ENCODE measurements around the gene BEX3. TPM values are rescaled to one million over a fixed set of nuclear protein-coding genes. Genes with fewer than 3 reads are reported as not detected.

Gene BEX3
- total RNA-seq, 3 donors from 2014 or later (not counting 1 experiment from before 2014, with no cell fraction given) = 1.0 to 2.8 (median 1.7) TPM

DNA sequence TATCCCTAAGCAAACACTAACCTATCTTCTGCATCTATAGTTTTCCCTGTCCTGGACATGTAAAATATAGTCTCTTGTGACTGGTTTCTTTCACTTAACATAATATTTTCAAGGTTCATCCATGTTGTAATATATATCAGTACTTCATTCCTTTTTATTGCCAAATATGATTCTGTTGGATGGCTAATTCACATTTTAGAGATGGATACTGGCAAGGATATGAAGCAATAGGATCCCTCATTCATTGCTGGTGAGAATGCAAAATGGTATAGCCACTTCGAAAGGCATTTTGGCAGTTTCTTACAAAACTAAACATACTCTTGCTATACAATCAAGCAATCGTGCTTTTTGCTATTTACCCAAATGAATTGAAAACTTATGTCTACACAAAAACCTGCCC lies 13.3 kb upstream of the BEX3 start:
- no peaks in the 10 kb centered on the region for H3K4me1 Mint-ChIP-seq
- DNase-seq (no peak), ATAC-seq (no peak)
- H3K4me3 ChIP-seq (ENCODE audit: low read length) = no peak overlapping the region
- no peak overlapping the region for H3K27ac ChIP-seq (ENCODE audit: low read length)
- TF ChIP-seq, protein P1, sequence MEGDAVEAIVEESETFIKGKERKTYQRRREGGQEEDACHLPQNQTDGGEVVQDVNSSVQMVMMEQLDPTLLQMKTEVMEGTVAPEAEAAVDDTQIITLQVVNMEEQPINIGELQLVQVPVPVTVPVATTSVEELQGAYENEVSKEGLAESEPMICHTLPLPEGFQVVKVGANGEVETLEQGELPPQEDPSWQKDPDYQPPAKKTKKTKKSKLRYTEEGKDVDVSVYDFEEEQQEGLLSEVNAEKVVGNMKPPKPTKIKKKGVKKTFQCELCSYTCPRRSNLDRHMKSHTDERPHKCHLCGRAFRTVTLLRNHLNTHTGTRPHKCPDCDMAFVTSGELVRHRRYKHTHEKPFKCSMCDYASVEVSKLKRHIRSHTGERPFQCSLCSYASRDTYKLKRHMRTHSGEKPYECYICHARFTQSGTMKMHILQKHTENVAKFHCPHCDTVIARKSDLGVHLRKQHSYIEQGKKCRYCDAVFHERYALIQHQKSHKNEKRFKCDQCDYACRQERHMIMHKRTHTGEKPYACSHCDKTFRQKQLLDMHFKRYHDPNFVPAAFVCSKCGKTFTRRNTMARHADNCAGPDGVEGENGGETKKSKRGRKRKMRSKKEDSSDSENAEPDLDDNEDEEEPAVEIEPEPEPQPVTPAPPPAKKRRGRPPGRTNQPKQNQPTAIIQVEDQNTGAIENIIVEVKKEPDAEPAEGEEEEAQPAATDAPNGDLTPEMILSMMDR (IDR thresholded peaks at IDR 0.05) = no peak
- H3K36me3 Mint-ChIP-seq = no peaks in the 10 kb centered on the region
- intact Hi-C loops (cut with micrococcal nuclease) = no loop called here
- no peaks in the 10 kb centered on the region for H3K27me3 ChIP-seq (ENCODE audit: control insufficient read depth, insufficient read depth, low read length)
- no peak overlapping the region for H3K27ac Mint-ChIP-seq
- H3K4me3 Mint-ChIP-seq = no peak overlapping the region
- H3K36me3 ChIP-seq (ENCODE audit: control insufficient read depth, insufficient read depth, low read length) = no peaks in the 10 kb centered on the region
- H3K4me1 ChIP-seq (ENCODE audit: control insufficient read depth, insufficient read depth, low read length) = no peaks in the 10 kb centered on the region
- peaks cover 6 to 20% of the 10 kb centered on the region in 2 donors for H3K27me3 Mint-ChIP-seq (ENCODE audit: low read depth in 2 of 2)
- no peaks in the 10 kb centered on the region for H3K9me3 ChIP-seq (ENCODE audit: control insufficient read depth, insufficient read depth, low read length)
- no peaks in the 10 kb centered on the region for H3K9me3 Mint-ChIP-seq
- 90% methylated on average over 2 of the region's 2 CpGs for WGBS (ENCODE audit: insufficient coverage)

DNA sequence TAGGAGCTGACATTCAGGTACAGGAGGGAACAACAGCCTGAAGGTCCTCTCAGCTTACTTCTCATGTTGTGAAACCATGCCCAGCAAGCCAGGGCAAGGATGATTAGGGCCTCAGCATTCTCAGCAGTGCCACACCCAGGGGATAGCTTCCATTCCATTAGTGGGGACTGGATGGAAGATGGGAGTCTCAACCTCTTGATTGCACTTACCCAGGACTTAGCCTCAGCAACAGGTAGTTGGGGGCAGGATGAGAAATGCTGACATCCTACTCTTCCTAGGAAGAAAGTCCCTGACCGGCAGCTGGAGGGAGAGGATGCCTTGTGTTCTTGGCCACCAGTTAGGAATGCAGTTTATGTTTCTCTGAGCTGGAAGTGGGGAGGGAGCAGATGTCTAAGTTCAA lies 8.8 kb upstream of the BEX3 start:
- no peak overlapping the region for H3K4me3 ChIP-seq (ENCODE audit: low read length)
- no peaks in the 10 kb centered on the region for H3K27me3 ChIP-seq (ENCODE audit: control insufficient read depth, insufficient read depth, low read length)
- WGBS (ENCODE audit: insufficient coverage) = no CpG with 5 or more reads among the region's 1 CpG
- Mint-ChIP-seq H3K36me3 (no peaks in the 10 kb centered on the region), H3K27me3 (ENCODE audit: low read depth in 2 of 2) (peaks cover 9 to 30% of the 10 kb centered on the region in 2 donors), H3K4me1 (no peaks in the 10 kb centered on the region), H3K4me3 (no peak overlapping the region), H3K27ac (no peak overlapping the region), H3K9me3 (no peaks in the 10 kb centered on the region)
- no peak overlapping the region for H3K27ac ChIP-seq (ENCODE audit: low read length)
- intact Hi-C loops (cut with micrococcal nuclease) = no loop called here
- TF ChIP-seq, protein P1 (IDR thresholded peaks at IDR 0.05) = no peak
- DNase-seq (no peak), ATAC-seq (no peak)
- H3K36me3 ChIP-seq (ENCODE audit: control insufficient read depth, insufficient read depth, low read length) = no peaks in the 10 kb centered on the region
- no peaks in the 10 kb centered on the region for H3K9me3 ChIP-seq (ENCODE audit: control insufficient read depth, insufficient read depth, low read length)
- H3K4me1 ChIP-seq (ENCODE audit: control insufficient read depth, insufficient read depth, low read length) = no peaks in the 10 kb centered on the region

- Mint-ChIP-seq H3K4me3 (no peak overlapping the region), H3K9me3 (no peaks in the 10 kb centered on the region), H3K4me1 (no peaks in the 10 kb centered on the region), H3K27me3 (ENCODE audit: low read depth in 2 of 2) (peaks cover 9 to 31% of the 10 kb centered on the region in 2 donors), H3K36me3 (no peaks in the 10 kb centered on the region), H3K27ac (no peak overlapping the region)
- no peaks in the 10 kb centered on the region for H3K27me3 ChIP-seq (ENCODE audit: control insufficient read depth, insufficient read depth, low read length)
- no peak for DNase-seq
- ATAC-seq = no peak
- intact Hi-C loops (cut with micrococcal nuclease) = no loop called here
- no peaks in the 10 kb centered on the region for H3K9me3 ChIP-seq (ENCODE audit: control insufficient read depth, insufficient read depth, low read length)
- no peak overlapping the region for H3K27ac ChIP-seq (ENCODE audit: low read length)
- no peaks in the 10 kb centered on the region for H3K4me1 ChIP-seq (ENCODE audit: control insufficient read depth, insufficient read depth, low read length)
- no peak overlapping the region for H3K4me3 ChIP-seq (ENCODE audit: low read length)
- H3K36me3 ChIP-seq (ENCODE audit: control insufficient read depth, insufficient read depth, low read length) = no peaks in the 10 kb centered on the region
- TF ChIP-seq, protein P1 (IDR thresholded peaks at IDR 0.05) = no peak
These were observed 6.9 kb upstream of the BEX3 start for GRCh38 chrX:103369479-103369878.

DNA sequence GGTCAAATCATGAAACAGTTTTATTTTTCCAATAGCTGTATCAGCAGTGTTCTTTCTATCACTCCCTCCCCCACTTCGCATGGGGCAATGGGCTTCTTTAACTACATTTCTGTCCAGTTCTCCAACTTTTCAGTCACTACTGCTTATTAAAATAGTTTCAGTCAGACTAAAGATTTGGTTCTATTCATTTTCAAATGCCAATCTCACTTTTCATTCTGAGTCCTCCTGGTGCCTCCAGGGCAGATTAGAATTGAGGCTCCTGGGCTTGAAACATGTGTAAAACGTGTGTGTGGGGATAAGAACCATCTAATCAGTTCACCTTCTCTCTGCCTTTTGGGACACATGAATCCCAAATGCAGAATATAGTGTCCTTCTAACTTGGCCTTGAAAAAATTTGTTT lies 3.5 kb upstream of the BEX3 start:
- WGBS (ENCODE audit: insufficient coverage) = 90% methylated on average over 2 of the region's 2 CpGs
- Mint-ChIP-seq H3K36me3 (no peaks in the 10 kb centered on the region), H3K27ac (no peak overlapping the region), H3K9me3 (no peaks in the 10 kb centered on the region), H3K27me3 (ENCODE audit: low read depth in 2 of 2) (peaks cover 15 to 16% of the 10 kb centered on the region in 2 donors), H3K4me1 (peaks cover 0 to 9% of the 10 kb centered on the region in 2 donors), H3K4me3 (no peak overlapping the region)
- Histone ChIP-seq H3K27me3 (ENCODE audit: control insufficient read depth, insufficient read depth, low read length) (no peaks in the 10 kb centered on the region), H3K4me1 (ENCODE audit: control insufficient read depth, insufficient read depth, low read length) (peaks cover 5% of the 10 kb centered on the region), H3K27ac (ENCODE audit: low read length) (no peak overlapping the region), H3K4me3 (ENCODE audit: low read length) (no peak overlapping the region), H3K36me3 (ENCODE audit: control insufficient read depth, insufficient read depth, low read length) (no peaks in the 10 kb centered on the region), H3K9me3 (ENCODE audit: control insufficient read depth, insufficient read depth, low read length) (no peaks in the 10 kb centered on the region)
- TF ChIP-seq, protein P1 (IDR thresholded peaks at IDR 0.05) = no peak
- intact Hi-C loops (cut with micrococcal nuclease) = no loop called here
- DNase-seq (no peak), ATAC-seq (no peak)

Data from natural killer cell (primary cell).